ENCODE data around the gene PRAMEF7.
"Not testable (repeated sequence)": the region's sequence is repeated elsewhere in the genome, so short reads cannot be mapped to it uniquely, and the experiment has no call there.

The PRAMEF7 gene

DNA sequence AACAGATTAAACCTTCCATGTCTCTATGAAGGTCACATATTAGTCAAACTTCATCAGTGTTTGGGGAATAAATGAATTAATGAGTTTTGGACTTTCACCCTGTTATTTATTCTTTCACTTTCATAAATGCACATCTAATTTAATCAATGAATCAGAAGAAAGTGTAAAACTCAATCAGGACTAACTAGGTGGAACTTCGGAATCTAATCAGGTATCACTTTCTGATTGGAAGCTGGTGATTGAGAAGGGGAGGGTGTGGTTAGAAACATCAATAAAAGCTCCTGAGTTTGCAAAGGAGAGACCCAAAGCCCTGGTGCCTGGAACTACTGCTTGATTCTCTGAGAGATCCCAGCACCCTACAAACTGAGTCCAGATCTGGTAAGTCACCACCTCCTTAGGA, at the start of gene PRAMEF7:
Gene PRAMEF7 (plus strand): TSS at position 301 of the 400 bp plus-strand sequence. CDS start 1,083 bp downstream, outside the sequence.
- not testable (repeated sequence) for DNase-seq (ENCODE audit: low read depth)

GRCh38 chr1:12878453-12878852, 38.0 kb upstream of the PRAMEF7 start:
- not testable (repeated sequence) for DNase-seq (ENCODE audit: low read depth)

- not testable (repeated sequence) for DNase-seq (ENCODE audit: low read depth)
These were observed 30.3 kb upstream of the PRAMEF7 start, which contains the start of gene PRAMEF4 for GRCh38 chr1:12886101-12886500. TSS of gene PRAMEF4 (minus strand) at chr1:12886201. CDS start at chr1:12883394, 2,807 bp downstream.

GRCh38 chr1:12898170-12898569, 18.2 kb upstream of the PRAMEF7 start, which contains the start of gene PRAMEF10:
TSS of gene PRAMEF10 (minus strand) at chr1:12898270. CDS start at chr1:12895847, 2,423 bp downstream.
- not testable (repeated sequence) for DNase-seq (ENCODE audit: low read depth)

- DNase-seq (ENCODE audit: low read depth), result not testable (repeated sequence)
These were observed 17.2 kb upstream of the PRAMEF7 start for GRCh38 chr1:12899186-12899585.

- not testable (repeated sequence) for DNase-seq (ENCODE audit: low read depth)
These were observed 12.4 kb upstream of the PRAMEF7 start for GRCh38 chr1:12903793-12904572.

GRCh38 chr1:12921749-12922148, 5.3 kb downstream of the PRAMEF7 start:
- not testable (repeated sequence) for DNase-seq (ENCODE audit: low read depth)

DNA sequence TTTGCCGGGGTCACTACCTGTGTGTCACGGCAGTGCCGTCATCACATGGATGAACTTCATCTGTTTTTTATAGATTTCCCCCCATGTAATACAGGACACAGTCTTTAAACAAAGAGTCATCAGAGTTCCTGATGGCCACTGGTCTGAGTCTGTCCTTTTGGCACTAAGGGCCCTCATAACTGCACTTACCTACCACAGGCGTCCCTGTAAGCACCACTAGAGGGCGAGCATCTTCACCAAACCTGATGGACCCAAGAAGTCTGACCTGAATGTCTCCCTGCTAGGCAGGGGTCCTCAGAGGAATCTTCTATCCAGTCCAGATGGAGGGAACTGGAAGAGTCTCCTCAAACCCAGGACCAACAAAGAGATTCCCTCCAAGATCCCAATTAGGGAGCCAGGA, 8.0 kb downstream of the PRAMEF7 start:
- DNase-seq (ENCODE audit: low read depth), result not testable (repeated sequence)

DNA sequence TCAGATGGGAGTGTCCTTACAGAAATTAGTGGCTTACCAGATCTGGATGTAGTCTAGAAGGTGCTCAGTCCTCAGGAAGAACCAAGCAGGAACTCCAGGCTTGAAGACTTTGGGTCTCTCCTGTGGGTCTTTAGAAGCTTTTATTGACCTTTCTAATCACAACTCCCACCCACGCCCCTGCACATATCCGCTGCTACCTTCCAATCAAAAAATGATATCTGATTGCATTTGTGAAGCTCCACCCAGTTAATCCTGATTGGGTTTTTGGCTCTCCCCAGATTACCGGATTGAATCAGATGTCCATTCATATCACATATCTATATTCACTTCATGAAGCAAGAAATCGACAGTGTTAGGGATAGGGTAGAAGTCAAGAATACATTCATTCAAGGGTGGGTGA, 31.1 kb downstream of the PRAMEF7 start, which contains the start of gene PRAMEF6:
Gene PRAMEF6 (minus strand): TSS at position 101 of the 400 bp plus-strand sequence. CDS start 5,062 bp downstream, outside the sequence.
- DNase-seq (ENCODE audit: low read depth), result not testable (repeated sequence)

Measured in stimulated activated CD8-positive, alpha-beta memory T cell treated with anti-CD3 and anti-CD28 coated beads, Interleukin-12 subunit alpha, Interleukin-12 subunit beta, amount 100 ng/mL, for 4 hours (primary cell).